GM12878 (cell line): ENCODE measurements around the gene DMXL1. TPM values are rescaled to one million over a fixed set of nuclear protein-coding genes. Genes with fewer than 3 reads are reported as not detected.

Source experiments
- ATF3 ChIP-seq: IDR thresholded peaks from 2 replicates; pipeline ENCODE4 v1.6.1; 2011; ENCODE audit warnings: low read depth, mild to moderate bottlenecking, low read length, moderate library complexity, borderline replicate concordance; ENCODE audit errors: extremely low read depth
- BHLHE40 ChIP-seq, 2 experiments: fragments of 450-650 bp in 1 of 2; IDR thresholded peaks; 2 replicates each; pipeline ENCODE4 v1.6.1; 2011 to 2017; ENCODE audit warnings: low read depth in 2 of 2, borderline replicate concordance in 1 of 2, improper control_type of control experiment in 1 of 2, low read length in 1 of 2, mild to moderate bottlenecking in 1 of 2
- CBX3 ChIP-seq: fragments of 200-600 bp; sonication (generic); IDR thresholded peaks from 2 replicates; pipeline ENCODE4 v1.6.1; 2016; ENCODE audit warnings: low read depth, borderline replicate concordance
- CREM ChIP-seq: IDR thresholded peaks from 2 replicates; pipeline ENCODE4 v1.6.1; 2014; ENCODE audit warnings: antibody characterized with exemption, low read depth
- FOXK2 ChIP-seq: fragments of 450-650 bp; IDR thresholded peaks from 2 replicates; pipeline ENCODE4 v1.6.1; 2017; ENCODE audit warnings: mild to moderate bottlenecking, moderate library complexity
- GABPA ChIP-seq: IDR thresholded peaks from 2 replicates; pipeline ENCODE4 v1.6.1; 2014; ENCODE audit warnings: antibody characterized with exemption, low read depth, mild to moderate bottlenecking, inconsistent platforms
- HDAC2 ChIP-seq: fragments of 200-600 bp; sonication (generic); IDR thresholded peaks from 2 replicates; pipeline ENCODE4 v1.6.1; 2017
- MEF2A ChIP-seq: IDR thresholded peaks from 2 replicates; pipeline ENCODE4 v1.6.1; 2011; ENCODE audit warnings: low read depth, mild to moderate bottlenecking, low read length, moderate library complexity; ENCODE audit not compliant: insufficient read depth
- NFYA ChIP-seq: IDR thresholded peaks from 2 replicates; pipeline ENCODE4 v1.6.1; 2011; ENCODE audit warnings: low read depth, mild to moderate bottlenecking, low read length, improper control_type of control experiment, borderline replicate concordance
- PML ChIP-seq: IDR thresholded peaks from 2 replicates; pipeline ENCODE4 v1.6.1; 2012; ENCODE audit warnings: low read length, inconsistent platforms
- POLR2A ChIP-seq: IDR thresholded peaks from 2 replicates; pipeline ENCODE4 v1.6.1; 2011; ENCODE audit warnings: low read depth, mild to moderate bottlenecking, low read length
- POU2F2 ChIP-seq: IDR thresholded peaks from 3 replicates; pipeline ENCODE4 v1.6.1; 2011; ENCODE audit warnings: low read depth, mild to moderate bottlenecking, low read length, borderline replicate concordance
- RAD21 ChIP-seq: IDR thresholded peaks from 2 replicates; pipeline ENCODE4 v1.6.1; 2011; ENCODE audit warnings: mild to moderate bottlenecking, low read depth, low read length, moderate library complexity; ENCODE audit not compliant: insufficient read depth
- RB1 ChIP-seq: fragments of 450-650 bp; formaldehyde crosslinking; IDR thresholded peaks from 2 replicates; pipeline ENCODE4 v1.6.1; 2017; ENCODE audit warnings: mild to moderate bottlenecking, borderline replicate concordance
- RBBP5 ChIP-seq: fragments of 200-600 bp; sonication (generic); conservative IDR thresholded peaks from 2 replicates; pipeline ENCODE4 v1.6.1; 2016
- RELB ChIP-seq: fragments of 450-650 bp; IDR thresholded peaks from 2 replicates; pipeline ENCODE4 v1.6.1; 2017; ENCODE audit warnings: low read depth, mild to moderate bottlenecking, moderate library complexity
- RFX5 ChIP-seq: IDR thresholded peaks from 2 replicates; pipeline ENCODE4 v1.6.1; 2011; ENCODE audit warnings: low read depth, low read length, improper control_type of control experiment
- SMC3 ChIP-seq: IDR thresholded peaks from 2 replicates; pipeline ENCODE4 v1.6.1; 2011; ENCODE audit warnings: low read length, improper control_type of control experiment, borderline replicate concordance
- ZNF24 ChIP-seq: fragments of 450-650 bp; IDR thresholded peaks from 2 replicates; pipeline ENCODE4 v1.6.1; 2017; ENCODE audit warnings: antibody characterized with exemption, mild to moderate bottlenecking
- ZNF274 ChIP-seq: IDR thresholded peaks from one replicate; pipeline ENCODE4 v1.8.0; 2011; ENCODE audit not compliant: insufficient read length, insufficient read depth
- ZSCAN29 ChIP-seq: fragments of 450-650 bp; IDR thresholded peaks from 2 replicates; pipeline ENCODE4 v1.6.1; 2017; ENCODE audit warnings: mild to moderate bottlenecking, moderate library complexity
- polyA plus RNA-seq, 11 experiments: library from polyadenylated mRNA; depleted of rRNA in 4 of 11; unstranded in 6 of 11; stranded (reverse) in 5 of 11; fragments of >200 nt; fragmentation: Nextera tagmentation in 4 of 11; fragmentation: Illumina TruSeq in 1 of 11; extraction: Ambion mirVana in 4 of 11; extraction: Trizol in 1 of 11; gene quantifications; 1 replicate in 1 of 11; 2 replicates in 10 of 11; pipeline versions ENCODE4 v1.2.1 to v1.2.3, GENCODE V29; 2011 to 2016; ENCODE audit warnings: inconsistent platforms in 2 of 11, missing spikeins in 2 of 11, low read depth in 1 of 11
- total RNA-seq, 4 experiments: library from RNA; depleted of rRNA in 3 of 4; stranded (reverse); fragments of >200 nt in 3 of 4; fragmentation: Illumina TruSeq in 1 of 4; extraction: Trizol in 1 of 4; gene quantifications; 2 replicates each; pipeline versions ENCODE4 v1.2.1 to v1.2.3, GENCODE V29; 2013 to 2021
- TF ChIP-seq, protein P1 (sequence below): fragments of 450-650 bp; IDR thresholded peaks from 2 replicates; pipeline ENCODE4 v1.6.1; 2016; ENCODE audit warnings: mild to moderate bottlenecking
- TF ChIP-seq, protein P2 (sequence below): fragments of 450-650 bp; IDR thresholded peaks from 2 replicates; pipeline ENCODE4 v1.6.1; 2018; ENCODE audit warnings: mild to moderate bottlenecking, low read depth, moderate library complexity; ENCODE audit not compliant: partially characterized antibody
- TF ChIP-seq, protein P3 (sequence below): fragments of 450-650 bp; IDR thresholded peaks from 2 replicates; pipeline ENCODE4 v1.6.1; 2014; ENCODE audit warnings: mild to moderate bottlenecking

Gene DMXL1
- total and polyA plus RNA-seq, 10 of the 15 experiments (the other 5 are each of a cell fraction or from before 2014, with no cell fraction given), result 9.1 to 67.7 (median 34.1) TPM

DNA sequence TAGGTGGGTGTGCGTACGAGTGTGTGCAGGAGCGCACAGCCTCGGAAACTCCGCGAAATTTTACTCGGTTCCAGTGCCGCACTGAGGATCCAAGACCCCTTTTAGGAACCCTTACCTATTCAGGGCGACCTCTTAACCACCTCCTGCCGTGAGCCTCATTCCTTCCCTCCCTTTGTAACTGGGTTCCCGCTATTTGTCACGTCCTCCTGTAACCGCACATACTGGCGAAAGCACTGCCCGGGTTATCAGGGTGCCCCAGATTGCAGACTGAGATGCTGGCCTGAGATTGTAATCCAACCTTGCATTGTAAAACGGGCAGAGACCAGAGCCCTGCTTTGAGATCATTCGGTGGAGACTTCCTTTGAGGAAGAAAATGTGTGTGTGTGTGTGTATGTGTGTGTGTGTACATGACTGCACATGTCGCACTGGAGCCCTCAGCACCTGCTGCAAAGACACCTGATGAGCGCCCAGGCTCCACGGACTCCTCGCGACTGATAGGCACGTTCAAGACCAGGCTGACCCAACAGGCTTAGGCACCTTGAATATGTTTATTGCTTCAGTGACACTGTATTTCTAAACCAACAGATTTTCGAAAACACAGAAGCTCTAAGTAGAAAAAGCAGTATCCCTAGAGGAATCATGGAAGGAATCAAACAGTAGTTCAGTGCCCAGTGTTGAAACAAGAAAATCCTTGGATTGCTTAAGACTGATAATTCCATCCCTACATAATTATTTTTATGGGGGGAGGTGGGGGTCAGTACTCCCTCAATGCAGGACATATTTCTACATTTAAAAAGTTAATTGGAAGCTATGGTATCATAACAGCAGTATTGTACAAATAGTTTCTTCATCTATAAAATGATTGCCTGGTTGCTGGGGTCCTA lies 198.4 kb downstream of the DMXL1 start (continued):
- TF ChIP-seq GABPA (no peak), ZNF274 (no peak), ATF3 (no peak), MEF2A (no peak), RFX5 (no peak), FOXK2 (no peak), BHLHE40 (IDR thresholded peaks at IDR 0.05; ENCODE audit: borderline replicate concordance in 1 of 2, low read depth in 2 of 2, low read length in 1 of 2) (peak; percentile 46 to 70; a peak in 2 of 4 replicates), ZNF24 (no peak), PML (0 out of 2 replicates have a peak, but pooled peaks have one; percentile 15), CREM (no peak), CBX3 (no peak), RBBP5 (no peak), HDAC2 (no peak), RAD21 (0 out of 2 replicates have a peak, but pooled peaks have one; percentile 0), ZSCAN29 (no peak), NFYA (no peak), POU2F2 (no peak), RB1 (no peak), SMC3 (no peak), POLR2A (no peak), RELB (no peak)
- TF ChIP-seq, protein P1, sequence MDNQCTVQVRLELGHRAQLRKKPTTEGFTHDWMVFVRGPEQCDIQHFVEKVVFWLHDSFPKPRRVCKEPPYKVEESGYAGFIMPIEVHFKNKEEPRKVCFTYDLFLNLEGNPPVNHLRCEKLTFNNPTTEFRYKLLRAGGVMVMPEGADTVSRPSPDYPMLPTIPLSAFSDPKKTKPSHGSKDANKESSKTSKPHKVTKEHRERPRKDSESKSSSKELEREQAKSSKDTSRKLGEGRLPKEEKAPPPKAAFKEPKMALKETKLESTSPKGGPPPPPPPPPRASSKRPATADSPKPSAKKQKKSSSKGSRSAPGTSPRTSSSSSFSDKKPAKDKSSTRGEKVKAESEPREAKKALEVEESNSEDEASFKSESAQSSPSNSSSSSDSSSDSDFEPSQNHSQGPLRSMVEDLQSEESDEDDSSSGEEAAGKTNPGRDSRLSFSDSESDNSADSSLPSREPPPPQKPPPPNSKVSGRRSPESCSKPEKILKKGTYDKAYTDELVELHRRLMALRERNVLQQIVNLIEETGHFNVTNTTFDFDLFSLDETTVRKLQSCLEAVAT, result peak; percentile 23; the same call in 1 of the 2 replicates
- TF ChIP-seq, protein P2, sequence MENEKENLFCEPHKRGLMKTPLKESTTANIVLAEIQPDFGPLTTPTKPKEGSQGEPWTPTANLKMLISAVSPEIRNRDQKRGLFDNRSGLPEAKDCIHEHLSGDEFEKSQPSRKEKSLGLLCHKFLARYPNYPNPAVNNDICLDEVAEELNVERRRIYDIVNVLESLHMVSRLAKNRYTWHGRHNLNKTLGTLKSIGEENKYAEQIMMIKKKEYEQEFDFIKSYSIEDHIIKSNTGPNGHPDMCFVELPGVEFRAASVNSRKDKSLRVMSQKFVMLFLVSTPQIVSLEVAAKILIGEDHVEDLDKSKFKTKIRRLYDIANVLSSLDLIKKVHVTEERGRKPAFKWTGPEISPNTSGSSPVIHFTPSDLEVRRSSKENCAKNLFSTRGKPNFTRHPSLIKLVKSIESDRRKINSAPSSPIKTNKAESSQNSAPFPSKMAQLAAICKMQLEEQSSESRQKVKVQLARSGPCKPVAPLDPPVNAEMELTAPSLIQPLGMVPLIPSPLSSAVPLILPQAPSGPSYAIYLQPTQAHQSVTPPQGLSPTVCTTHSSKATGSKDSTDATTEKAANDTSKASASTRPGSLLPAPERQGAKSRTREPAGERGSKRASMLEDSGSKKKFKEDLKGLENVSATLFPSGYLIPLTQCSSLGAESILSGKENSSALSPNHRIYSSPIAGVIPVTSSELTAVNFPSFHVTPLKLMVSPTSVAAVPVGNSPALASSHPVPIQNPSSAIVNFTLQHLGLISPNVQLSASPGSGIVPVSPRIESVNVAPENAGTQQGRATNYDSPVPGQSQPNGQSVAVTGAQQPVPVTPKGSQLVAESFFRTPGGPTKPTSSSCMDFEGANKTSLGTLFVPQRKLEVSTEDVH, result no peak
- TF ChIP-seq, protein P3, sequence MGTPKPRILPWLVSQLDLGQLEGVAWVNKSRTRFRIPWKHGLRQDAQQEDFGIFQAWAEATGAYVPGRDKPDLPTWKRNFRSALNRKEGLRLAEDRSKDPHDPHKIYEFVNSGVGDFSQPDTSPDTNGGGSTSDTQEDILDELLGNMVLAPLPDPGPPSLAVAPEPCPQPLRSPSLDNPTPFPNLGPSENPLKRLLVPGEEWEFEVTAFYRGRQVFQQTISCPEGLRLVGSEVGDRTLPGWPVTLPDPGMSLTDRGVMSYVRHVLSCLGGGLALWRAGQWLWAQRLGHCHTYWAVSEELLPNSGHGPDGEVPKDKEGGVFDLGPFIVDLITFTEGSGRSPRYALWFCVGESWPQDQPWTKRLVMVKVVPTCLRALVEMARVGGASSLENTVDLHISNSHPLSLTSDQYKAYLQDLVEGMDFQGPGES, result no peak
